Suprapubic skin (tissue), 4 donors: Measurements from ENCODE around the gene UBE2F. TPM values are rescaled to one million over a fixed set of nuclear protein-coding genes. Genes with fewer than 3 reads are reported as not detected.

Experiments used
- DNase-seq, 2 donors: peaks; one replicate each; pipeline ENCODE4 v3.0.0-alpha.2; 2019; ENCODE audit warnings: low spot score in 2 of 2
- H3K27ac ChIP-seq: fragments of 200-600 bp; sonication (generic); one replicate; pipeline ENCODE4 v1.5.1; 2019
- H3K27me3 ChIP-seq: fragments of 200-600 bp; sonication (generic); one replicate; pipeline ENCODE4 v1.5.1; 2019
- H3K36me3 ChIP-seq: fragments of 200-600 bp; sonication (generic); one replicate; pipeline ENCODE4 v1.5.1; 2019
- H3K4me1 ChIP-seq: fragments of 200-600 bp; sonication (generic); one replicate; pipeline ENCODE4 v1.5.1; 2019
- H3K4me3 ChIP-seq: fragments of 200-600 bp; sonication (generic); one replicate; pipeline ENCODE4 v1.5.1; 2019; ENCODE audit warnings: mild to moderate bottlenecking
- H3K9me3 ChIP-seq: fragments of 200-600 bp; sonication (generic); one replicate; pipeline ENCODE4 v1.5.1; 2019
- EP300 ChIP-seq: sonication (generic); formaldehyde crosslinking; IDR thresholded peaks from one replicate; pipeline ENCODE4 v1.6.1; 2017; ENCODE audit warnings: antibody characterized with exemption
- POLR2A ChIP-seq, 2 donors: fragments of 450-650 bp; IDR thresholded peaks; one replicate each; pipeline ENCODE4 v1.6.1; 2017; ENCODE audit warnings: antibody characterized with exemption in 2 of 2, mild to moderate bottlenecking in 2 of 2, moderate library complexity in 2 of 2
- POLR2AphosphoS5 ChIP-seq, 3 donors: sonication (generic); formaldehyde crosslinking; IDR thresholded peaks; one replicate each; pipeline ENCODE4 v1.6.1; 2017; ENCODE audit warnings: antibody characterized with exemption in 3 of 3
- WGBS: methylation state at CpG from one replicate; pipeline ENCODE4 v1.1.5; 2018; 5-methylcytosine and 5-hydroxymethylcytosine counted together
- total RNA-seq, 4 donors: library from RNA; depleted of rRNA; stranded (reverse); fragments of >200 nt; gene quantifications; one replicate each; pipeline ENCODE4 v1.1.0, GENCODE V29; 2016
- TF ChIP-seq, protein P1 (sequence below), 2 donors: fragments of 200-600 bp in 1 of 2; fragments of 450-650 bp in 1 of 2; sonication (generic) in 1 of 2; IDR thresholded peaks; one replicate each; pipeline ENCODE4 v1.5.1; 2016 to 2019; ENCODE audit warnings: antibody characterized with exemption in 2 of 2, mild to moderate bottlenecking in 1 of 2, moderate library complexity in 1 of 2

Gene UBE2F
- total RNA-seq, 4 donors from 2014 or later = 32.2 to 63.6 (median 39.7) TPM

GRCh38 chr2:238022594-238023157 is 55.9 kb downstream of the UBE2F start:
- peaks cover 22% of the 10 kb centered on the region for H3K36me3 ChIP-seq
- H3K9me3 ChIP-seq = no peaks in the 10 kb centered on the region
- H3K27ac ChIP-seq = no peak overlapping the region
- H3K4me3 ChIP-seq = no peak overlapping the region
- DNase-seq = no peak
- no peaks in the 10 kb centered on the region for H3K4me1 ChIP-seq
- WGBS = 91% methylated on average over 5 of the region's 5 CpGs
- TF ChIP-seq POLR2AphosphoS5 (IDR thresholded peaks at IDR 0.05) (no peak), POLR2A (IDR thresholded peaks at IDR 0.05) (no peak)
- TF ChIP-seq, protein P1, sequence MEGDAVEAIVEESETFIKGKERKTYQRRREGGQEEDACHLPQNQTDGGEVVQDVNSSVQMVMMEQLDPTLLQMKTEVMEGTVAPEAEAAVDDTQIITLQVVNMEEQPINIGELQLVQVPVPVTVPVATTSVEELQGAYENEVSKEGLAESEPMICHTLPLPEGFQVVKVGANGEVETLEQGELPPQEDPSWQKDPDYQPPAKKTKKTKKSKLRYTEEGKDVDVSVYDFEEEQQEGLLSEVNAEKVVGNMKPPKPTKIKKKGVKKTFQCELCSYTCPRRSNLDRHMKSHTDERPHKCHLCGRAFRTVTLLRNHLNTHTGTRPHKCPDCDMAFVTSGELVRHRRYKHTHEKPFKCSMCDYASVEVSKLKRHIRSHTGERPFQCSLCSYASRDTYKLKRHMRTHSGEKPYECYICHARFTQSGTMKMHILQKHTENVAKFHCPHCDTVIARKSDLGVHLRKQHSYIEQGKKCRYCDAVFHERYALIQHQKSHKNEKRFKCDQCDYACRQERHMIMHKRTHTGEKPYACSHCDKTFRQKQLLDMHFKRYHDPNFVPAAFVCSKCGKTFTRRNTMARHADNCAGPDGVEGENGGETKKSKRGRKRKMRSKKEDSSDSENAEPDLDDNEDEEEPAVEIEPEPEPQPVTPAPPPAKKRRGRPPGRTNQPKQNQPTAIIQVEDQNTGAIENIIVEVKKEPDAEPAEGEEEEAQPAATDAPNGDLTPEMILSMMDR (IDR thresholded peaks at IDR 0.05) = no peak
- H3K27me3 ChIP-seq = no peaks in the 10 kb centered on the region

GRCh38 chr2:238023608-238024007 is 56.8 kb downstream of the UBE2F start:
- Histone ChIP-seq H3K27ac (no peak overlapping the region), H3K4me3 (no peak overlapping the region), H3K36me3 (peaks cover 19% of the 10 kb centered on the region), H3K4me1 (no peaks in the 10 kb centered on the region), H3K9me3 (no peaks in the 10 kb centered on the region), H3K27me3 (no peaks in the 10 kb centered on the region)
- 100% methylated on average over 2 of the region's 2 CpGs for WGBS
- DNase-seq = no peak
- TF ChIP-seq EP300 (no peak), POLR2A (IDR thresholded peaks at IDR 0.05) (no peak), POLR2AphosphoS5 (IDR thresholded peaks at IDR 0.05) (no peak)
- TF ChIP-seq, protein P1 (IDR thresholded peaks at IDR 0.05) = no peak

DNA sequence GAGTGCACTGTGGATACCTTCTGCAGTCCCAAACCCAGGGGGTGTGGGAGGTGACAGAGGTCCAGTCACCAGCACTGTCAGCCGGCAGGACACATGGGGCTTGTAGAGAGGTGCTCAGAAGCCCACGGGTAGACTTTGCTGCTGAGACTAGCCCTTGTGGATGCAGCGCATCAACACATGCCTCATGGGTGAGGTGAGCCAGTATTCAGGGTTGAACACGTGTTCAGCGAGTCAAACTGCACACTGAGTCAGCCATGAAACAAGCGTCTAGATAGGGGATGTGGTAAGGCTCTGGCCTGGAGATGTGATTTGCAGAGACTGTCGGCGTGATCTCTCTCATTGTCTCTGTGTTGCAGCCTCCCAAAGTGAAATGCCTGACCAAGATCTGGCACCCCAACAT is 58.2 kb downstream of the UBE2F start:
- no peaks in the 10 kb centered on the region for H3K9me3 ChIP-seq
- H3K4me1 ChIP-seq = no peaks in the 10 kb centered on the region
- H3K27me3 ChIP-seq = no peaks in the 10 kb centered on the region
- no peak overlapping the region for H3K4me3 ChIP-seq
- no peak for DNase-seq
- TF ChIP-seq POLR2AphosphoS5 (IDR thresholded peaks at IDR 0.05) (no peak), POLR2A (IDR thresholded peaks at IDR 0.05) (no peak), EP300 (no peak)
- TF ChIP-seq, protein P1 (IDR thresholded peaks at IDR 0.05) = no peak
- H3K36me3 ChIP-seq = peaks cover 21% of the 10 kb centered on the region
- H3K27ac ChIP-seq = no peak overlapping the region
- WGBS = 83% methylated on average over 5 of the region's 8 CpGs

- Histone ChIP-seq H3K27ac (no peak overlapping the region), H3K36me3 (peaks cover 24% of the 10 kb centered on the region), H3K4me3 (no peak overlapping the region), H3K4me1 (peaks cover 1% of the 10 kb centered on the region), H3K9me3 (no peaks in the 10 kb centered on the region), H3K27me3 (no peaks in the 10 kb centered on the region)
- DNase-seq = no peak
- WGBS = 80% methylated on average over 9 of the region's 9 CpGs
- TF ChIP-seq, protein P1 (IDR thresholded peaks at IDR 0.05) = no peak
- no peak for TF ChIP-seq EP300
- TF ChIP-seq POLR2AphosphoS5 (IDR thresholded peaks at IDR 0.05) = no peak
- no peak for TF ChIP-seq POLR2A (IDR thresholded peaks at IDR 0.05)
These were observed 59.0 kb downstream of the UBE2F start for GRCh38 chr2:238025741-238026360.

DNA sequence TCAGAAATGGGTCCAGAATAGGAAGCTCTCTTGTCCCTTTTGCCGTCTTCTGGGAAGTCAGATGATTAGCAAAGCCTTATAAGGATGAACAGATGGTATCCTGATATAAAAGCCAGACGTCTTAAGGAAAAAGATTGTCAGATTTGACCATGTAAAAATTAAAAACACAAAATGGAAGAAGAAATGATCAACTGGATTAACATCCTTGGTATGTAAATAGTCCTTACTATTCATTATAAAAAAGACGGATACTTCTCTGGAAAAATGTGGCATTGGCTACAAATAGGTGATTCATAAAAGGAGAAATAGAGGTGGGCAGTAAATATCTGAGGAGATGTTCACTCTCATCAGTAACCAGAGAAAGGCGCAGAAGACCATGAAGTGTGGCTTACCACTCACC is 60.2 kb downstream of the UBE2F start:
- no peak for TF ChIP-seq POLR2A (IDR thresholded peaks at IDR 0.05)
- TF ChIP-seq EP300 = no peak
- TF ChIP-seq, protein P1 (IDR thresholded peaks at IDR 0.05) = no peak
- TF ChIP-seq POLR2AphosphoS5 (IDR thresholded peaks at IDR 0.05) = no peak
- Histone ChIP-seq H3K36me3 (peaks cover 25% of the 10 kb centered on the region), H3K4me1 (peaks cover 6% of the 10 kb centered on the region), H3K4me3 (no peak overlapping the region), H3K27ac (no peak overlapping the region), H3K27me3 (no peaks in the 10 kb centered on the region), H3K9me3 (no peaks in the 10 kb centered on the region)
- DNase-seq = no peak
- WGBS = 78% methylated on average over 4 of the region's 4 CpGs
